Measurements from ENCODE around the gene ATG10.

GRCh38 chr5:82274343-82275211 is 302.8 kb downstream of the ATG10 start:
- TF ChIP-seq POLR2A (IDR thresholded peaks at IDR 0.05), result no peak
- TF ChIP-seq CTCF (IDR thresholded peaks at IDR 0.05), result no peak

Measured in heart left ventricle (tissue), 13 donors.